ENCODE measurements around the gene CTSV.

- no peak for TF ChIP-seq CTCF (IDR thresholded peaks at IDR 0.05)
- TF ChIP-seq POLR2A (IDR thresholded peaks at IDR 0.05), result no peak
Observed at GRCh38 chr9:97076238-97076637, 37.3 kb upstream of the CTSV start.
